ENCODE results near the gene LRIG2.

Gene LRIG2

GRCh38 chr1:113169591-113169990 lies 96.6 kb downstream of the LRIG2 start:
- H3K9me3 ChIP-seq (ENCODE audit: insufficient read depth, low read depth, low read length): no peaks in the 10 kb centered on the region
- no peaks in the 10 kb centered on the region for H3K36me3 ChIP-seq (ENCODE audit: insufficient read depth, low read length)
- no peaks in the 10 kb centered on the region for H3K9me2 ChIP-seq (replicated peaks; ENCODE audit: low read depth, low read length)
- no peaks in the 10 kb centered on the region for H3K27me3 ChIP-seq (ENCODE audit: insufficient read depth, low read length, poor library complexity, severe bottlenecking)
- no peak overlapping the region for H3K9ac ChIP-seq (ENCODE audit: low read depth, low read length, poor library complexity, severe bottlenecking)
- H4K20me1 ChIP-seq (ENCODE audit: insufficient read depth, low read length, poor library complexity, severe bottlenecking): no peaks in the 10 kb centered on the region
- H2AFZ ChIP-seq (ENCODE audit: low read length): no peak overlapping the region
- no peaks in the 10 kb centered on the region for H3F3A ChIP-seq (ENCODE audit: low read depth)
- no peak overlapping the region for H3K4me2 ChIP-seq (ENCODE audit: low read depth, low read length, poor library complexity, severe bottlenecking)
- H3K4me3 ChIP-seq (ENCODE audit: low read length, poor library complexity, severe bottlenecking): no peak overlapping the region
- no peaks in the 10 kb centered on the region for H3K79me2 ChIP-seq (ENCODE audit: insufficient read depth, low read length)
- TF ChIP-seq EZH2phosphoT487 (IDR thresholded peaks at IDR 0.05; ENCODE audit: borderline replicate concordance) (no peak), CTCF (conservative IDR thresholded peaks at IDR 0.05; ENCODE audit: low read length) (no peak)
- H3K4me1 ChIP-seq (ENCODE audit: insufficient read depth, low read length, poor library complexity, severe bottlenecking): no peaks in the 10 kb centered on the region

GRCh38 chr1:113170519-113170918 lies 97.5 kb downstream of the LRIG2 start:
- no peaks in the 10 kb centered on the region for H3K36me3 ChIP-seq (ENCODE audit: insufficient read depth, low read length)
- no peaks in the 10 kb centered on the region for H3K4me1 ChIP-seq (ENCODE audit: insufficient read depth, low read length, poor library complexity, severe bottlenecking)
- H2AFZ ChIP-seq (ENCODE audit: low read length): no peak overlapping the region
- H3K9me2 ChIP-seq (replicated peaks; ENCODE audit: low read depth, low read length): no peaks in the 10 kb centered on the region
- no peak overlapping the region for H3K4me2 ChIP-seq (ENCODE audit: low read depth, low read length, poor library complexity, severe bottlenecking)
- no peaks in the 10 kb centered on the region for H3F3A ChIP-seq (ENCODE audit: low read depth)
- no peaks in the 10 kb centered on the region for H3K79me2 ChIP-seq (ENCODE audit: insufficient read depth, low read length)
- no peaks in the 10 kb centered on the region for H3K27me3 ChIP-seq (ENCODE audit: insufficient read depth, low read length, poor library complexity, severe bottlenecking)
- TF ChIP-seq CTCF (conservative IDR thresholded peaks at IDR 0.05; ENCODE audit: low read length) (no peak), EZH2phosphoT487 (IDR thresholded peaks at IDR 0.05; ENCODE audit: borderline replicate concordance) (no peak)
- H4K20me1 ChIP-seq (ENCODE audit: insufficient read depth, low read length, poor library complexity, severe bottlenecking): no peaks in the 10 kb centered on the region
- H3K4me3 ChIP-seq (ENCODE audit: low read length, poor library complexity, severe bottlenecking): no peak overlapping the region
- H3K9ac ChIP-seq (ENCODE audit: low read depth, low read length, poor library complexity, severe bottlenecking): no peak overlapping the region
- H3K9me3 ChIP-seq (ENCODE audit: insufficient read depth, low read depth, low read length): no peaks in the 10 kb centered on the region

GRCh38 chr1:113178106-113178505 lies 105.1 kb downstream of the LRIG2 start:
- Histone ChIP-seq H2AFZ (ENCODE audit: low read length) (no peak overlapping the region), H3F3A (ENCODE audit: low read depth) (no peaks in the 10 kb centered on the region), H3K4me3 (ENCODE audit: low read length, poor library complexity, severe bottlenecking) (no peak overlapping the region), H3K9me2 (replicated peaks; ENCODE audit: low read depth, low read length) (no peaks in the 10 kb centered on the region), H4K20me1 (ENCODE audit: insufficient read depth, low read length, poor library complexity, severe bottlenecking) (no peaks in the 10 kb centered on the region), H3K4me1 (ENCODE audit: insufficient read depth, low read length, poor library complexity, severe bottlenecking) (no peaks in the 10 kb centered on the region), H3K9ac (ENCODE audit: low read depth, low read length, poor library complexity, severe bottlenecking) (no peak overlapping the region), H3K79me2 (ENCODE audit: insufficient read depth, low read length) (no peaks in the 10 kb centered on the region), H3K4me2 (ENCODE audit: low read depth, low read length, poor library complexity, severe bottlenecking) (no peak overlapping the region), H3K36me3 (ENCODE audit: insufficient read depth, low read length) (no peaks in the 10 kb centered on the region), H3K27me3 (ENCODE audit: insufficient read depth, low read length, poor library complexity, severe bottlenecking) (no peaks in the 10 kb centered on the region), H3K9me3 (ENCODE audit: insufficient read depth, low read depth, low read length) (no peaks in the 10 kb centered on the region)
- TF ChIP-seq EZH2phosphoT487 (IDR thresholded peaks at IDR 0.05; ENCODE audit: borderline replicate concordance): no peak
- no peak for TF ChIP-seq CTCF (conservative IDR thresholded peaks at IDR 0.05; ENCODE audit: low read length)

Measured in Loucy (cell line).